ENCODE measurements around the gene NDUFAF8. TPM values are rescaled to one million over a fixed set of nuclear protein-coding genes. Genes with fewer than 3 reads are reported as not detected.

NDUFAF8 gene
- polyA plus RNA-seq, 1 donor from 2014 or later = 76.4 TPM

GRCh38 chr17:81240761-81241160, 1.6 kb downstream of the NDUFAF8 start:
- Histone ChIP-seq H3K9me2 (ENCODE audit: insufficient read depth, low read length) (no peaks in the 10 kb centered on the region), H3F3A (ENCODE audit: insufficient read depth, low read length, poor library complexity, severe bottlenecking) (no peaks in the 10 kb centered on the region), H3K4me3 (ENCODE audit: low read length) (peak overlapping the region; percentile 99), H3K4me2 (ENCODE audit: low read length) (no peak overlapping the region), H3K27me3 (ENCODE audit: insufficient read depth, low read depth, low read length) (no peaks in the 10 kb centered on the region), H3K79me2 (replicated peaks; ENCODE audit: insufficient read depth, low read length) (peaks cover 19% of the 10 kb centered on the region), H4K20me1 (ENCODE audit: insufficient read depth) (no peaks in the 10 kb centered on the region), H3K36me3 (ENCODE audit: insufficient read depth, low read length) (no peaks in the 10 kb centered on the region), H3K9ac (ENCODE audit: low read length) (no peak overlapping the region), H2AFZ (ENCODE audit: low read depth, low read length) (no peak overlapping the region), H3K9me3 (ENCODE audit: low read length) (no peaks in the 10 kb centered on the region), H3K27ac (ENCODE audit: low read length) (no peak overlapping the region)
- no peak for TF ChIP-seq SMC3 (conservative IDR thresholded peaks at IDR 0.05; ENCODE audit: poor library complexity)
- TF ChIP-seq, protein P1, sequence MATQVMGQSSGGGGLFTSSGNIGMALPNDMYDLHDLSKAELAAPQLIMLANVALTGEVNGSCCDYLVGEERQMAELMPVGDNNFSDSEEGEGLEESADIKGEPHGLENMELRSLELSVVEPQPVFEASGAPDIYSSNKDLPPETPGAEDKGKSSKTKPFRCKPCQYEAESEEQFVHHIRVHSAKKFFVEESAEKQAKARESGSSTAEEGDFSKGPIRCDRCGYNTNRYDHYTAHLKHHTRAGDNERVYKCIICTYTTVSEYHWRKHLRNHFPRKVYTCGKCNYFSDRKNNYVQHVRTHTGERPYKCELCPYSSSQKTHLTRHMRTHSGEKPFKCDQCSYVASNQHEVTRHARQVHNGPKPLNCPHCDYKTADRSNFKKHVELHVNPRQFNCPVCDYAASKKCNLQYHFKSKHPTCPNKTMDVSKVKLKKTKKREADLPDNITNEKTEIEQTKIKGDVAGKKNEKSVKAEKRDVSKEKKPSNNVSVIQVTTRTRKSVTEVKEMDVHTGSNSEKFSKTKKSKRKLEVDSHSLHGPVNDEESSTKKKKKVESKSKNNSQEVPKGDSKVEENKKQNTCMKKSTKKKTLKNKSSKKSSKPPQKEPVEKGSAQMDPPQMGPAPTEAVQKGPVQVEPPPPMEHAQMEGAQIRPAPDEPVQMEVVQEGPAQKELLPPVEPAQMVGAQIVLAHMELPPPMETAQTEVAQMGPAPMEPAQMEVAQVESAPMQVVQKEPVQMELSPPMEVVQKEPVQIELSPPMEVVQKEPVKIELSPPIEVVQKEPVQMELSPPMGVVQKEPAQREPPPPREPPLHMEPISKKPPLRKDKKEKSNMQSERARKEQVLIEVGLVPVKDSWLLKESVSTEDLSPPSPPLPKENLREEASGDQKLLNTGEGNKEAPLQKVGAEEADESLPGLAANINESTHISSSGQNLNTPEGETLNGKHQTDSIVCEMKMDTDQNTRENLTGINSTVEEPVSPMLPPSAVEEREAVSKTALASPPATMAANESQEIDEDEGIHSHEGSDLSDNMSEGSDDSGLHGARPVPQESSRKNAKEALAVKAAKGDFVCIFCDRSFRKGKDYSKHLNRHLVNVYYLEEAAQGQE (IDR thresholded peaks at IDR 0.05; ENCODE audit: borderline replicate concordance) = no peak
- TF ChIP-seq TAF1 (IDR thresholded peaks at IDR 0.05; ENCODE audit: low read depth) = no peak
- no peak for TF ChIP-seq EP300 (conservative IDR thresholded peaks at IDR 0.05; ENCODE audit: poor library complexity, severe bottlenecking)
- TF ChIP-seq MXI1 (conservative IDR thresholded peaks at IDR 0.05; ENCODE audit: poor library complexity, severe bottlenecking) = no peak
- no peak for TF ChIP-seq EZH2 (IDR thresholded peaks at IDR 0.05; ENCODE audit: borderline replicate concordance, insufficient read depth, low read length, poor library complexity, severe bottlenecking)
- TF ChIP-seq, protein P2, sequence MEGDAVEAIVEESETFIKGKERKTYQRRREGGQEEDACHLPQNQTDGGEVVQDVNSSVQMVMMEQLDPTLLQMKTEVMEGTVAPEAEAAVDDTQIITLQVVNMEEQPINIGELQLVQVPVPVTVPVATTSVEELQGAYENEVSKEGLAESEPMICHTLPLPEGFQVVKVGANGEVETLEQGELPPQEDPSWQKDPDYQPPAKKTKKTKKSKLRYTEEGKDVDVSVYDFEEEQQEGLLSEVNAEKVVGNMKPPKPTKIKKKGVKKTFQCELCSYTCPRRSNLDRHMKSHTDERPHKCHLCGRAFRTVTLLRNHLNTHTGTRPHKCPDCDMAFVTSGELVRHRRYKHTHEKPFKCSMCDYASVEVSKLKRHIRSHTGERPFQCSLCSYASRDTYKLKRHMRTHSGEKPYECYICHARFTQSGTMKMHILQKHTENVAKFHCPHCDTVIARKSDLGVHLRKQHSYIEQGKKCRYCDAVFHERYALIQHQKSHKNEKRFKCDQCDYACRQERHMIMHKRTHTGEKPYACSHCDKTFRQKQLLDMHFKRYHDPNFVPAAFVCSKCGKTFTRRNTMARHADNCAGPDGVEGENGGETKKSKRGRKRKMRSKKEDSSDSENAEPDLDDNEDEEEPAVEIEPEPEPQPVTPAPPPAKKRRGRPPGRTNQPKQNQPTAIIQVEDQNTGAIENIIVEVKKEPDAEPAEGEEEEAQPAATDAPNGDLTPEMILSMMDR (IDR thresholded peaks at IDR 0.05; ENCODE audit: poor library complexity, severe bottlenecking) = no peak
- TF ChIP-seq POLR2AphosphoS5 (IDR thresholded peaks at IDR 0.05) = no peak
- no peak for TF ChIP-seq RAD21 (conservative IDR thresholded peaks at IDR 0.05)

DNA sequence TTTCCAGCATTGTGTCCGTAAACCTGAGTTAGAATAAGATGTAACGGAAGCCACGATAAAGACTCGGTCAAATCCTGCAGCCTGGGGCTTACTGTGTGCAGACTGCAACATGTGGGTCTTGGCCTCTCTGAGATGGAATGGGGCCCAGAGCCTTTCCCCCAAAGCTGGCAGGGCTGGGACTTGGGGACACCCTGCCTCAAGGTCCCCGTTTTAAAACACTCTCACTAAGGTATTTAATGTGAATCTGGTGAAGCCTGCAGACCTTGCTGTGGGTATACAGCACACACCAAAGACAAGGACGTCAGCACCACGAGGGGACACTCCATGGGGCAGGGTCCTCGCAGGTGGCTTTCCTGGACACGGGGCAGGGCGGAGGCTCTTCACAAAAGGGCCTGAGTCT, 2.1 kb downstream of the NDUFAF8 start:
- Histone ChIP-seq H3K9ac (ENCODE audit: low read length) (no peak overlapping the region), H3K27ac (ENCODE audit: low read length) (no peak overlapping the region), H3K27me3 (ENCODE audit: insufficient read depth, low read depth, low read length) (no peaks in the 10 kb centered on the region), H3K4me3 (ENCODE audit: low read length) (no peak overlapping the region), H3K9me2 (ENCODE audit: insufficient read depth, low read length) (no peaks in the 10 kb centered on the region), H4K20me1 (ENCODE audit: insufficient read depth) (no peaks in the 10 kb centered on the region), H3K9me3 (ENCODE audit: low read length) (no peaks in the 10 kb centered on the region), H3K79me2 (replicated peaks; ENCODE audit: insufficient read depth, low read length) (peaks cover 19% of the 10 kb centered on the region), H3K4me2 (ENCODE audit: low read length) (no peak overlapping the region), H3K36me3 (ENCODE audit: insufficient read depth, low read length) (no peaks in the 10 kb centered on the region), H2AFZ (ENCODE audit: low read depth, low read length) (no peak overlapping the region), H3F3A (ENCODE audit: insufficient read depth, low read length, poor library complexity, severe bottlenecking) (no peaks in the 10 kb centered on the region)
- TF ChIP-seq EZH2 (IDR thresholded peaks at IDR 0.05; ENCODE audit: borderline replicate concordance, insufficient read depth, low read length, poor library complexity, severe bottlenecking) = no peak
- no peak for TF ChIP-seq EP300 (conservative IDR thresholded peaks at IDR 0.05; ENCODE audit: poor library complexity, severe bottlenecking)

Data from neural cell (in vitro differentiated cells).